ENCODE measurements around the gene TRPC1. TPM values are rescaled to one million over a fixed set of nuclear protein-coding genes. Genes with fewer than 3 reads are reported as not detected.

TRPC1 gene
- total RNA-seq, 1 donor, result 19.9 TPM

GRCh38 chr3:142849148-142849547 is 125.3 kb downstream of the TRPC1 start:
- Histone ChIP-seq H3K4me2 (ENCODE audit: insufficient read depth, low read length) (no peak overlapping the region), H2AFZ (ENCODE audit: low read length) (no peak overlapping the region), H3K4me1 (ENCODE audit: insufficient read depth, low read length) (peaks cover 28% of the 10 kb centered on the region), H3K27ac (ENCODE audit: low read depth, low read length) (no peak overlapping the region), H3K4me3 (ENCODE audit: insufficient read depth, low read length) (no peak overlapping the region), H3K79me2 (ENCODE audit: insufficient read depth, low read length) (no peaks in the 10 kb centered on the region), H3K27me3 (ENCODE audit: insufficient read depth, low read length) (no peaks in the 10 kb centered on the region), H3K9me3 (ENCODE audit: low read depth, low read length) (no peaks in the 10 kb centered on the region), H4K20me1 (ENCODE audit: insufficient read depth, low read length) (no peaks in the 10 kb centered on the region), H3K36me3 (ENCODE audit: insufficient read depth, low read length) (no peaks in the 10 kb centered on the region)
- no peak for TF ChIP-seq CTCF (IDR thresholded peaks at IDR 0.05; ENCODE audit: extremely low read depth, low read depth, low read length)
- no peak for DNase-seq (ENCODE audit: insufficient read length, low spot score, missing footprints)

- Histone ChIP-seq H3K9me3 (ENCODE audit: low read depth, low read length) (no peaks in the 10 kb centered on the region), H3K36me3 (ENCODE audit: insufficient read depth, low read length) (no peaks in the 10 kb centered on the region), H3K79me2 (ENCODE audit: insufficient read depth, low read length) (no peaks in the 10 kb centered on the region), H4K20me1 (ENCODE audit: insufficient read depth, low read length) (no peaks in the 10 kb centered on the region), H3K4me3 (ENCODE audit: insufficient read depth, low read length) (no peak overlapping the region), H3K4me2 (ENCODE audit: insufficient read depth, low read length) (peak overlapping the region; percentile 18), H3K27ac (ENCODE audit: low read depth, low read length) (peak overlapping the region; percentile 9), H3K27me3 (ENCODE audit: insufficient read depth, low read length) (no peaks in the 10 kb centered on the region), H2AFZ (ENCODE audit: low read length) (no peak overlapping the region), H3K4me1 (ENCODE audit: insufficient read depth, low read length) (peaks cover 28% of the 10 kb centered on the region)
- DNase-seq (ENCODE audit: insufficient read length, low spot score, missing footprints), result peak; percentile 87
- no peak for TF ChIP-seq CTCF (IDR thresholded peaks at IDR 0.05; ENCODE audit: extremely low read depth, low read depth, low read length)
Observed at GRCh38 chr3:142850395-142851023, 126.7 kb downstream of the TRPC1 start.

GRCh38 chr3:142852009-142852408 is 128.2 kb downstream of the TRPC1 start:
- H3K4me2 ChIP-seq (ENCODE audit: insufficient read depth, low read length), result no peak overlapping the region
- DNase-seq (ENCODE audit: insufficient read length, low spot score, missing footprints), result no peak

More at GRCh38 chr3:142852009-142852408, 128.2 kb downstream of the TRPC1 start:
- H3K27ac ChIP-seq (ENCODE audit: low read depth, low read length), result no peak overlapping the region
- H3K4me1 ChIP-seq (ENCODE audit: insufficient read depth, low read length), result peaks cover 28% of the 10 kb centered on the region
- H3K9me3 ChIP-seq (ENCODE audit: low read depth, low read length), result no peaks in the 10 kb centered on the region
- TF ChIP-seq CTCF (IDR thresholded peaks at IDR 0.05; ENCODE audit: extremely low read depth, low read depth, low read length), result no peak
- no peak overlapping the region for H2AFZ ChIP-seq (ENCODE audit: low read length)
- no peaks in the 10 kb centered on the region for H3K27me3 ChIP-seq (ENCODE audit: insufficient read depth, low read length)
- H3K4me3 ChIP-seq (ENCODE audit: insufficient read depth, low read length), result no peak overlapping the region
- no peaks in the 10 kb centered on the region for H3K79me2 ChIP-seq (ENCODE audit: insufficient read depth, low read length)
- H3K36me3 ChIP-seq (ENCODE audit: insufficient read depth, low read length), result no peaks in the 10 kb centered on the region
- H4K20me1 ChIP-seq (ENCODE audit: insufficient read depth, low read length), result no peaks in the 10 kb centered on the region

All from osteoblast (primary cell).